Keratinocyte (primary cell): Measurements from ENCODE around the gene URGCP. TPM values are rescaled to one million over a fixed set of nuclear protein-coding genes. Genes with fewer than 3 reads are reported as not detected.

Source experiments
- DNase-seq: peaks from one replicate; pipeline ENCODE4 v3.0.0-alpha.2; 2011; ENCODE audit warnings: low read depth, missing footprints, low spot score
- FAIRE-seq: peaks from 2 replicates; lab custom pipeline; 2011; peaks lifted over from hg19 to GRCh38; lab: Jason Lieb, UNC
- H2AFZ ChIP-seq: 2 replicates; pipeline ENCODE4 v1.6.0; 2012; ENCODE audit warnings: low read length, control low read depth, inconsistent platforms; ENCODE audit not compliant: control insufficient read depth
- H3K27ac ChIP-seq: 2 replicates; pipeline ENCODE4 v1.5.1; 2011; ENCODE audit warnings: low read length; ENCODE audit not compliant: control insufficient read depth, insufficient read depth
- H3K27me3 ChIP-seq: 3 replicates; pipeline ENCODE4 v1.6.0; 2011; ENCODE audit warnings: low read length; ENCODE audit not compliant: control insufficient read depth, insufficient read depth; ENCODE audit errors: extremely low read depth
- H3K36me3 ChIP-seq, 2 experiments: 2 replicates in 1 of 2; 3 replicates in 1 of 2; pipeline ENCODE4 v1.5.1; 2011; ENCODE audit warnings: low read length in 2 of 2, mild to moderate bottlenecking in 1 of 2; ENCODE audit not compliant: control insufficient read depth in 2 of 2, insufficient read depth in 2 of 2; ENCODE audit errors: extremely low read depth in 1 of 2
- H3K4me1 ChIP-seq: 3 replicates; pipeline ENCODE4 v1.5.1; 2011; ENCODE audit warnings: low read length; ENCODE audit not compliant: control insufficient read depth, insufficient read depth; ENCODE audit errors: extremely low read depth
- H3K4me2 ChIP-seq: 3 replicates; pipeline ENCODE4 v1.6.0; 2011; ENCODE audit warnings: low read depth, low read length; ENCODE audit not compliant: control insufficient read depth, insufficient read depth; ENCODE audit errors: extremely low read depth
- H3K4me3 ChIP-seq, 3 experiments: fragments of 200-600 bp in 1 of 3; sonication (generic) in 1 of 3; 2 replicates in 2 of 3; 3 replicates in 1 of 3; pipeline ENCODE4 v1.5.1; 2011 to 2016; ENCODE audit warnings: low read length in 3 of 3, mild to moderate bottlenecking in 3 of 3, control low read depth in 2 of 3, inconsistent platforms in 1 of 3, low read depth in 1 of 3, mixed read lengths in 1 of 3, mixed run types in 1 of 3, moderate library complexity in 1 of 3; ENCODE audit not compliant: control insufficient read depth in 2 of 3, insufficient read depth in 2 of 3; ENCODE audit errors: extremely low read depth in 1 of 3
- H3K79me2 ChIP-seq: 2 replicates; pipeline ENCODE4 v1.6.0; 2012; ENCODE audit warnings: low read length; ENCODE audit not compliant: control insufficient read depth, insufficient read depth
- H3K9ac ChIP-seq: 3 replicates; pipeline ENCODE4 v1.6.0; 2011; ENCODE audit warnings: low read length; ENCODE audit not compliant: control insufficient read depth, insufficient read depth; ENCODE audit errors: extremely low read depth
- H3K9me1 ChIP-seq: 3 replicates; pipeline ENCODE4 v1.6.0; 2011; ENCODE audit warnings: low read length; ENCODE audit not compliant: control insufficient read depth, insufficient read depth; ENCODE audit errors: extremely low read depth
- H3K9me3 ChIP-seq: 2 replicates; pipeline ENCODE4 v1.5.1; 2012; ENCODE audit warnings: low read depth, low read length; ENCODE audit not compliant: control insufficient read depth
- H4K20me1 ChIP-seq: 3 replicates; pipeline ENCODE4 v1.6.0; 2011; ENCODE audit warnings: low read length; ENCODE audit not compliant: control insufficient read depth, insufficient read depth; ENCODE audit errors: extremely low read depth
- EZH2 ChIP-seq: IDR thresholded peaks from one replicate; pipeline ENCODE4 v1.6.1; 2012; ENCODE audit warnings: inconsistent platforms, mild to moderate bottlenecking, low read length, moderate library complexity
- dilution Hi-C: fragments of 300-500 bp; cut with MboI; formaldehyde crosslinking; loops from one replicate; pipeline ENCODE4 v1.7.0; 2020; ENCODE audit warnings: low sequenced_read_pairs; ENCODE audit not compliant: extremely low pct_ligation_motif_present
- polyA plus RNA-seq, 5 experiments: library from polyadenylated mRNA; depleted of rRNA in 3 of 5; stranded (reverse) in 3 of 5; stranded (forward) in 1 of 5; unstranded in 1 of 5; fragments of >200 nt; gene quantifications; 1 replicate in 1 of 5; 2 replicates in 3 of 5; 3 replicates in 1 of 5; pipeline versions ENCODE4 v1.2.1 to v1.2.3, GENCODE V29; 2011 to 2012; ENCODE audit warnings: missing spikeins in 2 of 5, low read depth in 1 of 5, low replicate concordance in 1 of 5
- TF ChIP-seq, protein P1 (sequence below), 3 experiments: IDR thresholded peaks in 1 of 3; conservative IDR thresholded peaks in 1 of 3; optimal IDR thresholded peaks in 1 of 3; 2 replicates in 2 of 3; 3 replicates in 1 of 3; pipeline versions ENCODE3 to v1.5.1; 2011; ENCODE audit warnings: low read length in 3 of 3, mild to moderate bottlenecking in 3 of 3, moderate library complexity in 2 of 3, control low read depth in 1 of 3, inconsistent platforms in 1 of 3; ENCODE audit not compliant: insufficient read depth in 2 of 3; ENCODE audit errors: extremely low read depth in 1 of 3

Gene URGCP
- polyA plus RNA-seq, 1 donor (not counting 4 experiments of a cell fraction or from before 2014, with no cell fraction given): 27.6 TPM

DNA sequence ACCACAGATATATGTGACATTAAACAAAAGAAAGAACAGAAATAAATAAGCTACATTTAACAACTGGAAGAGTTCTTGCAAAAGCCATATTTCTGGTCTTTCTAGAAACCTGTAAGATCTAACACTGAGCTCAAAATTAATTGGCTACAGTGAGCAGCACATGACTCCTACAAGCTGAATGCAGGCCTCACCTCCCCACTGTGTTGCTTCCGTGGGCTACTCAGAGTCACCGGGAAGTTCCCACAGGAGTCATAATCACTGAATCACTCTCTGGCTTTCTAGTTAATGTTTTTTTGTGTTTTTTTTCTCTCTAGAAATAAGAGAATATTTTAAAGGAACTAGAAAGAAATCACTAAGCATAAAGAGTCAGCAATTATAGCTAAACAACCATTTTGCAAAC lies 26.9 kb downstream of the URGCP start:
- Histone ChIP-seq H4K20me1 (no peaks in the 10 kb centered on the region), H3K9ac (no peak overlapping the region), H3K4me3 (no peak overlapping the region), H3K36me3 (peaks cover 44 to 59% of the 10 kb centered on the region in 2 experiments), H3K9me3 (no peaks in the 10 kb centered on the region), H3K79me2 (no peaks in the 10 kb centered on the region), H3K4me2 (no peak overlapping the region), H3K9me1 (no peaks in the 10 kb centered on the region), H3K27me3 (no peaks in the 10 kb centered on the region), H3K4me1 (no peaks in the 10 kb centered on the region), H2AFZ (no peak overlapping the region), H3K27ac (peak overlapping the region; percentile 33)
- dilution Hi-C loops: no loop called here
- DNase-seq (no peak), FAIRE-seq (no peak)
- TF ChIP-seq, protein P1, sequence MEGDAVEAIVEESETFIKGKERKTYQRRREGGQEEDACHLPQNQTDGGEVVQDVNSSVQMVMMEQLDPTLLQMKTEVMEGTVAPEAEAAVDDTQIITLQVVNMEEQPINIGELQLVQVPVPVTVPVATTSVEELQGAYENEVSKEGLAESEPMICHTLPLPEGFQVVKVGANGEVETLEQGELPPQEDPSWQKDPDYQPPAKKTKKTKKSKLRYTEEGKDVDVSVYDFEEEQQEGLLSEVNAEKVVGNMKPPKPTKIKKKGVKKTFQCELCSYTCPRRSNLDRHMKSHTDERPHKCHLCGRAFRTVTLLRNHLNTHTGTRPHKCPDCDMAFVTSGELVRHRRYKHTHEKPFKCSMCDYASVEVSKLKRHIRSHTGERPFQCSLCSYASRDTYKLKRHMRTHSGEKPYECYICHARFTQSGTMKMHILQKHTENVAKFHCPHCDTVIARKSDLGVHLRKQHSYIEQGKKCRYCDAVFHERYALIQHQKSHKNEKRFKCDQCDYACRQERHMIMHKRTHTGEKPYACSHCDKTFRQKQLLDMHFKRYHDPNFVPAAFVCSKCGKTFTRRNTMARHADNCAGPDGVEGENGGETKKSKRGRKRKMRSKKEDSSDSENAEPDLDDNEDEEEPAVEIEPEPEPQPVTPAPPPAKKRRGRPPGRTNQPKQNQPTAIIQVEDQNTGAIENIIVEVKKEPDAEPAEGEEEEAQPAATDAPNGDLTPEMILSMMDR (optimal IDR thresholded peaks at IDR 0.05 in 1 of 3, IDR thresholded peaks at IDR 0.05 in 1 of 3, conservative IDR thresholded peaks at IDR 0.05 in 1 of 3; ENCODE audit: extremely low read depth in 1 of 3, insufficient read depth in 2 of 3, low read length in 3 of 3): no peak
- TF ChIP-seq EZH2: no peak

- no peak for FAIRE-seq
- no peak overlapping the region for H3K4me3 ChIP-seq
- no peak overlapping the region for H3K9ac ChIP-seq
- peak overlapping the region; percentile 33 for H3K27ac ChIP-seq
- dilution Hi-C loops: no loop called here
- no peaks in the 10 kb centered on the region for H3K9me1 ChIP-seq
- H3K36me3 ChIP-seq: peaks cover 41 to 55% of the 10 kb centered on the region in 2 experiments
- H3K4me2 ChIP-seq: no peak overlapping the region
- peaks cover 4% of the 10 kb centered on the region for H3K4me1 ChIP-seq
- no peak for DNase-seq
- TF ChIP-seq, protein P1 (optimal IDR thresholded peaks at IDR 0.05 in 1 of 3, IDR thresholded peaks at IDR 0.05 in 1 of 3, conservative IDR thresholded peaks at IDR 0.05 in 1 of 3; ENCODE audit: extremely low read depth in 1 of 3, insufficient read depth in 2 of 3, low read length in 3 of 3): no peak
- TF ChIP-seq EZH2: no peak
- H4K20me1 ChIP-seq: no peaks in the 10 kb centered on the region
- no peak overlapping the region for H2AFZ ChIP-seq
- no peaks in the 10 kb centered on the region for H3K9me3 ChIP-seq
- H3K79me2 ChIP-seq: no peaks in the 10 kb centered on the region
- H3K27me3 ChIP-seq: no peaks in the 10 kb centered on the region
These were observed 27.5 kb downstream of the URGCP start for GRCh38 chr7:43878867-43879266.
